ENCODE data around the gene TBL1XR1.

TBL1XR1 gene

GRCh38 chr3:177196008-177196455 lies 1.2 kb downstream of the TBL1XR1 start:
- TF ChIP-seq TAF1 (IDR thresholded peaks at IDR 0.05; ENCODE audit: borderline replicate concordance, insufficient read depth, low read length) (no peak), POLR2AphosphoS5 (IDR thresholded peaks at IDR 0.05; ENCODE audit: low read depth, low read length) (no peak), FOXP2 (optimal IDR thresholded peaks at IDR 0.05; ENCODE audit: borderline replicate concordance, extremely low read depth, extremely low read length, insufficient read depth) (no peak), SIN3A (IDR thresholded peaks at IDR 0.05; ENCODE audit: borderline replicate concordance, insufficient read depth, low read length) (no peak)
- TF ChIP-seq, protein P1, sequence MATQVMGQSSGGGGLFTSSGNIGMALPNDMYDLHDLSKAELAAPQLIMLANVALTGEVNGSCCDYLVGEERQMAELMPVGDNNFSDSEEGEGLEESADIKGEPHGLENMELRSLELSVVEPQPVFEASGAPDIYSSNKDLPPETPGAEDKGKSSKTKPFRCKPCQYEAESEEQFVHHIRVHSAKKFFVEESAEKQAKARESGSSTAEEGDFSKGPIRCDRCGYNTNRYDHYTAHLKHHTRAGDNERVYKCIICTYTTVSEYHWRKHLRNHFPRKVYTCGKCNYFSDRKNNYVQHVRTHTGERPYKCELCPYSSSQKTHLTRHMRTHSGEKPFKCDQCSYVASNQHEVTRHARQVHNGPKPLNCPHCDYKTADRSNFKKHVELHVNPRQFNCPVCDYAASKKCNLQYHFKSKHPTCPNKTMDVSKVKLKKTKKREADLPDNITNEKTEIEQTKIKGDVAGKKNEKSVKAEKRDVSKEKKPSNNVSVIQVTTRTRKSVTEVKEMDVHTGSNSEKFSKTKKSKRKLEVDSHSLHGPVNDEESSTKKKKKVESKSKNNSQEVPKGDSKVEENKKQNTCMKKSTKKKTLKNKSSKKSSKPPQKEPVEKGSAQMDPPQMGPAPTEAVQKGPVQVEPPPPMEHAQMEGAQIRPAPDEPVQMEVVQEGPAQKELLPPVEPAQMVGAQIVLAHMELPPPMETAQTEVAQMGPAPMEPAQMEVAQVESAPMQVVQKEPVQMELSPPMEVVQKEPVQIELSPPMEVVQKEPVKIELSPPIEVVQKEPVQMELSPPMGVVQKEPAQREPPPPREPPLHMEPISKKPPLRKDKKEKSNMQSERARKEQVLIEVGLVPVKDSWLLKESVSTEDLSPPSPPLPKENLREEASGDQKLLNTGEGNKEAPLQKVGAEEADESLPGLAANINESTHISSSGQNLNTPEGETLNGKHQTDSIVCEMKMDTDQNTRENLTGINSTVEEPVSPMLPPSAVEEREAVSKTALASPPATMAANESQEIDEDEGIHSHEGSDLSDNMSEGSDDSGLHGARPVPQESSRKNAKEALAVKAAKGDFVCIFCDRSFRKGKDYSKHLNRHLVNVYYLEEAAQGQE (IDR thresholded peaks at IDR 0.05; ENCODE audit: insufficient read depth in 1 of 2, low read depth in 2 of 2, low read length in 2 of 2), result no peak

GRCh38 chr3:177195242-177195991 lies 1.9 kb downstream of the TBL1XR1 start:
- no peak for TF ChIP-seq TAF1 (IDR thresholded peaks at IDR 0.05; ENCODE audit: borderline replicate concordance, insufficient read depth, low read length)
- TF ChIP-seq, protein P1 (IDR thresholded peaks at IDR 0.05; ENCODE audit: insufficient read depth in 1 of 2, low read depth in 2 of 2, low read length in 2 of 2), result no peak
- TF ChIP-seq FOXP2 (optimal IDR thresholded peaks at IDR 0.05; ENCODE audit: borderline replicate concordance, extremely low read depth, extremely low read length, insufficient read depth), result no peak
- no peak; the same call in 1 of the 2 replicates for TF ChIP-seq SIN3A (IDR thresholded peaks at IDR 0.05; ENCODE audit: borderline replicate concordance, insufficient read depth, low read length)
- no peak for TF ChIP-seq POLR2AphosphoS5 (IDR thresholded peaks at IDR 0.05; ENCODE audit: low read depth, low read length)

DNA sequence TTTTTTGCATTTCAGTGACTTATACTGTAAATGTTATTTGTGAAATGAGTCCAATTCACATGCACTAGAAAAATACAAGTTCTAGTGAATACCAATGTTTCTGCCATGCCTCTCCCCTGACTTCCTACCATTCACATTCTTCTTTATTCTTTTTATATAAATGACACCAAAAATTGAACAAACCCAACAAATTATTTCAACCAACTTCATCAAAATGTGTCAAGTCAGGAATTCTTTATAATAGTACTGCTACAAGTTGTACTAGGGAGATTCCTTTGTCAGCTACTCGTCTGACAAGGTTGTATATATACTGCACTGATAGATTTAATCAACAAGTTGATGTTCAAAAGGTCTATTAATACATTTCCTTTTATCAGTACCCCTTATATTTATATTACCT lies 3.0 kb downstream of the TBL1XR1 start:
- TF ChIP-seq SIN3A (IDR thresholded peaks at IDR 0.05; ENCODE audit: borderline replicate concordance, insufficient read depth, low read length) (no peak), POLR2AphosphoS5 (IDR thresholded peaks at IDR 0.05; ENCODE audit: low read depth, low read length) (no peak), TAF1 (IDR thresholded peaks at IDR 0.05; ENCODE audit: borderline replicate concordance, insufficient read depth, low read length) (no peak), FOXP2 (optimal IDR thresholded peaks at IDR 0.05; ENCODE audit: borderline replicate concordance, extremely low read depth, extremely low read length, insufficient read depth) (no peak)
- TF ChIP-seq, protein P1 (IDR thresholded peaks at IDR 0.05; ENCODE audit: insufficient read depth in 1 of 2, low read depth in 2 of 2, low read length in 2 of 2), result no peak

DNA sequence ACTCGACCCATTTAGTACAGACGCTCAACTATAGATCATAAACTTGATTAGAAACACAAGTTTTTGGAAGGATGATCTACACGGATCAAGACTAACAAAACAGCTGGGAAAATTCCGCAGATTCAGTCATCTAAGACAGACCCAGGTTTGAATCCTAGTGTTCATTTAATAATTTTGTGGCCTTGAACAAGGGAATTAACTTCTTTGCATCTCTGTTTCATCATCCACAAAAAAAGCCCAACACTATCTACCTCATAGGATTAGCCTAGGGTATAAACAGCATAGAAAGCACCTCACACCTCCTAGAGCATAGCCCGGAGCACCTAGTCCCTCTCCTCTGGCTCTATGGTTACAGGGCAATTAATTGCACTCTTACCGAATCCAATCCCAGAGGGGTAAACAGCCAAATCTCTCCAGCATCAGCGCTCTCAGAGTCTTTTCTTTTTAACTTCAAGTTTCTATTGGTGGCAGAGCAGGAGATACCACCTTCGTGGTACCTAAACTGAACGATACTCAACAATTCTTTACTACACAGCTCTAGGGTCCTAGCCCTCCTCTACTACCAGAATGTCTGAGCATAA lies 3.5 kb downstream of the TBL1XR1 start:
- TF ChIP-seq, protein P1 (IDR thresholded peaks at IDR 0.05; ENCODE audit: insufficient read depth in 1 of 2, low read depth in 2 of 2, low read length in 2 of 2), result no peak
- TF ChIP-seq TAF1 (IDR thresholded peaks at IDR 0.05; ENCODE audit: borderline replicate concordance, insufficient read depth, low read length) (no peak), SIN3A (IDR thresholded peaks at IDR 0.05; ENCODE audit: borderline replicate concordance, insufficient read depth, low read length) (no peak), POLR2AphosphoS5 (IDR thresholded peaks at IDR 0.05; ENCODE audit: low read depth, low read length) (no peak), FOXP2 (optimal IDR thresholded peaks at IDR 0.05; ENCODE audit: borderline replicate concordance, extremely low read depth, extremely low read length, insufficient read depth) (no peak)

Measured in PFSK-1 (cell line).